Activated naive CD4-positive, alpha-beta T cell treated with anti-CD3 and anti-CD28 coated beads, Interleukin-2, amount 50 U/mL, for 72 hours (primary cell): ENCODE measurements around the gene ABLIM2. TPM values are rescaled to one million over a fixed set of nuclear protein-coding genes. Genes with fewer than 3 reads are reported as not detected.
"Not testable (repeated sequence)": the region's sequence is repeated elsewhere in the genome, so short reads cannot be mapped to it uniquely, and the experiment has no call there.

Experiments
- ATAC-seq, 2 donors: fragments of 150-1000 bp; cut with Tn5 transposase; 2 replicates each; pipeline ENCODE4 v1.10.0; 2021; ENCODE audit warnings: mild to moderate bottlenecking in 2 of 2, moderate library complexity in 2 of 2
- DNase-seq, 2 donors: peaks; one replicate each; pipeline ENCODE4 v3.0.0; 2021 to 2022; ENCODE audit warnings: low spot score in 2 of 2
- H3K27ac Mint-ChIP-seq, 2 donors: one replicate each; pipeline ENCODE4 v1.8.0; 2022; ENCODE audit warnings: mild to moderate bottlenecking in 2 of 2, mixed read lengths in 2 of 2
- H3K36me3 Mint-ChIP-seq, 2 donors: one replicate each; pipeline ENCODE4 v1.8.0; 2022; ENCODE audit warnings: mixed read lengths in 2 of 2
- H3K9me3 Mint-ChIP-seq, 2 donors: one replicate each; pipeline ENCODE4 v1.8.0; 2022; ENCODE audit warnings: mixed read lengths in 2 of 2
- total RNA-seq, 2 donors: library from RNA; stranded (reverse); gene quantifications; one replicate each; pipeline ENCODE4 v1.2.3, GENCODE V29; 2022

The ABLIM2 gene
- total RNA-seq, 2 donors from 2014 or later = 0.27 to 0.41 TPM

- not testable (repeated sequence) for DNase-seq, ATAC-seq
Measured at GRCh38 chr4:8139726-8140125, 18.9 kb downstream of the ABLIM2 start.

GRCh38 chr4:8136972-8137710 lies 21.5 kb downstream of the ABLIM2 start:
- H3K36me3 Mint-ChIP-seq = peaks cover 5% of the 10 kb centered on the region in 2 donors
- DNase-seq (no peak), ATAC-seq (no peak)
- H3K27ac Mint-ChIP-seq = no peak overlapping the region
- peaks cover 5 to 9% of the 10 kb centered on the region in 2 donors for H3K9me3 Mint-ChIP-seq

More at GRCh38 chr4:8139726-8140125, 18.9 kb downstream of the ABLIM2 start:
- H3K27ac Mint-ChIP-seq, H3K9me3 Mint-ChIP-seq, H3K36me3 Mint-ChIP-seq: not testable (repeated sequence)

GRCh38 chr4:8136529-8136928 lies 22.1 kb downstream of the ABLIM2 start:
- ATAC-seq (no peak), DNase-seq (no peak)
- H3K36me3 Mint-ChIP-seq = peaks cover 5% of the 10 kb centered on the region in 2 donors
- no peak overlapping the region for H3K27ac Mint-ChIP-seq
- H3K9me3 Mint-ChIP-seq = peaks cover 5 to 9% of the 10 kb centered on the region in 2 donors

- Mint-ChIP-seq H3K27ac (no peak overlapping the region), H3K9me3 (peaks cover 5 to 9% of the 10 kb centered on the region in 2 donors), H3K36me3 (peaks cover 5% of the 10 kb centered on the region in 2 donors)
- ATAC-seq (no peak), DNase-seq (no peak)
Measured at GRCh38 chr4:8135666-8136065, 22.9 kb downstream of the ABLIM2 start.

GRCh38 chr4:8133897-8134563 lies 24.6 kb downstream of the ABLIM2 start:
- no peaks in the 10 kb centered on the region for H3K36me3 Mint-ChIP-seq
- ATAC-seq = no peak
- DNase-seq = no peak

GRCh38 chr4:8132947-8133705 lies 25.5 kb downstream of the ABLIM2 start:
- no peak for ATAC-seq
- H3K36me3 Mint-ChIP-seq = no peaks in the 10 kb centered on the region
- H3K9me3 Mint-ChIP-seq = no peaks in the 10 kb centered on the region
- H3K27ac Mint-ChIP-seq = no peak overlapping the region
- DNase-seq = no peak

More at GRCh38 chr4:8133897-8134563, 24.6 kb downstream of the ABLIM2 start:
- H3K9me3 Mint-ChIP-seq = peaks cover 0 to 4% of the 10 kb centered on the region in 2 donors
- H3K27ac Mint-ChIP-seq = no peak overlapping the region

- ATAC-seq (no peak), DNase-seq (no peak)
- no peak overlapping the region for H3K27ac Mint-ChIP-seq
- no peaks in the 10 kb centered on the region for H3K9me3 Mint-ChIP-seq
- no peaks in the 10 kb centered on the region for H3K36me3 Mint-ChIP-seq
Measured at GRCh38 chr4:8132400-8132799, 26.2 kb downstream of the ABLIM2 start.

- DNase-seq (no peak), ATAC-seq (no peak)
- Mint-ChIP-seq H3K27ac (no peak overlapping the region), H3K36me3 (no peaks in the 10 kb centered on the region), H3K9me3 (no peaks in the 10 kb centered on the region)
Measured at GRCh38 chr4:8131826-8132225, 26.8 kb downstream of the ABLIM2 start.

GRCh38 chr4:8131210-8131609 lies 27.4 kb downstream of the ABLIM2 start:
- H3K36me3 Mint-ChIP-seq = no peaks in the 10 kb centered on the region
- no peak for DNase-seq
- no peak for ATAC-seq
- no peak overlapping the region for H3K27ac Mint-ChIP-seq
- H3K9me3 Mint-ChIP-seq = no peaks in the 10 kb centered on the region

- Mint-ChIP-seq H3K9me3 (no peaks in the 10 kb centered on the region), H3K27ac (no peak overlapping the region), H3K36me3 (no peaks in the 10 kb centered on the region)
- DNase-seq = no peak
- ATAC-seq = no peak
Measured at GRCh38 chr4:8130346-8131066, 28.1 kb downstream of the ABLIM2 start.

- no peaks in the 10 kb centered on the region for H3K9me3 Mint-ChIP-seq
- no peak overlapping the region for H3K27ac Mint-ChIP-seq
- ATAC-seq (no peak), DNase-seq (no peak)
- no peaks in the 10 kb centered on the region for H3K36me3 Mint-ChIP-seq
Measured at GRCh38 chr4:8129785-8130184, 28.8 kb downstream of the ABLIM2 start.

GRCh38 chr4:8129136-8129535 lies 29.5 kb downstream of the ABLIM2 start:
- no peak for ATAC-seq
- no peak for DNase-seq
- no peaks in the 10 kb centered on the region for H3K9me3 Mint-ChIP-seq
- H3K27ac Mint-ChIP-seq = no peak overlapping the region
- no peaks in the 10 kb centered on the region for H3K36me3 Mint-ChIP-seq

GRCh38 chr4:8128100-8128856 lies 30.3 kb downstream of the ABLIM2 start:
- Mint-ChIP-seq H3K36me3 (no peaks in the 10 kb centered on the region), H3K27ac (no peak overlapping the region), H3K9me3 (no peaks in the 10 kb centered on the region)
- ATAC-seq (no peak), DNase-seq (no peak)

GRCh38 chr4:8127051-8127826 lies 31.4 kb downstream of the ABLIM2 start:
- no peaks in the 10 kb centered on the region for H3K9me3 Mint-ChIP-seq
- no peaks in the 10 kb centered on the region for H3K36me3 Mint-ChIP-seq
- no peak overlapping the region for H3K27ac Mint-ChIP-seq
- DNase-seq = no peak
- no peak for ATAC-seq

- H3K36me3 Mint-ChIP-seq = no peaks in the 10 kb centered on the region
- H3K9me3 Mint-ChIP-seq = no peaks in the 10 kb centered on the region
- DNase-seq (no peak), ATAC-seq (no peak)
- H3K27ac Mint-ChIP-seq = no peak overlapping the region
Measured at GRCh38 chr4:8126523-8126922, 32.1 kb downstream of the ABLIM2 start.
